Ovary (tissue), 3 donors: Measurements from ENCODE around the gene PLLP.
"Not testable (repeated sequence)": the region's sequence is repeated elsewhere in the genome, so short reads cannot be mapped to it uniquely, and the experiment has no call there.

Source experiments
- CTCF ChIP-seq, 3 donors: fragments of 450-650 bp in 2 of 3; fragments of 200-600 bp in 1 of 3; IDR thresholded peaks; one replicate each; pipeline versions ENCODE4 v1.5.1 to v1.8.0; 2016 to 2022; ENCODE audit warnings: antibody characterized with exemption in 3 of 3, mild to moderate bottlenecking in 1 of 3
- EP300 ChIP-seq: sonication (generic); formaldehyde crosslinking; IDR thresholded peaks from one replicate; pipeline ENCODE4 v1.6.1; 2017; ENCODE audit warnings: antibody characterized with exemption
- donor health status: DM: no; HTN: no; CAD: no.

- not testable (repeated sequence) for TF ChIP-seq CTCF (IDR thresholded peaks at IDR 0.05); EP300
Observed at GRCh38 chr16:57275946-57276345, 8.5 kb downstream of the PLLP start.
